Measurements from ENCODE around the gene CCDC74B.
"Not testable (repeated sequence)": the region's sequence is repeated elsewhere in the genome, so short reads cannot be mapped to it uniquely, and the experiment has no call there.

The CCDC74B gene

DNA sequence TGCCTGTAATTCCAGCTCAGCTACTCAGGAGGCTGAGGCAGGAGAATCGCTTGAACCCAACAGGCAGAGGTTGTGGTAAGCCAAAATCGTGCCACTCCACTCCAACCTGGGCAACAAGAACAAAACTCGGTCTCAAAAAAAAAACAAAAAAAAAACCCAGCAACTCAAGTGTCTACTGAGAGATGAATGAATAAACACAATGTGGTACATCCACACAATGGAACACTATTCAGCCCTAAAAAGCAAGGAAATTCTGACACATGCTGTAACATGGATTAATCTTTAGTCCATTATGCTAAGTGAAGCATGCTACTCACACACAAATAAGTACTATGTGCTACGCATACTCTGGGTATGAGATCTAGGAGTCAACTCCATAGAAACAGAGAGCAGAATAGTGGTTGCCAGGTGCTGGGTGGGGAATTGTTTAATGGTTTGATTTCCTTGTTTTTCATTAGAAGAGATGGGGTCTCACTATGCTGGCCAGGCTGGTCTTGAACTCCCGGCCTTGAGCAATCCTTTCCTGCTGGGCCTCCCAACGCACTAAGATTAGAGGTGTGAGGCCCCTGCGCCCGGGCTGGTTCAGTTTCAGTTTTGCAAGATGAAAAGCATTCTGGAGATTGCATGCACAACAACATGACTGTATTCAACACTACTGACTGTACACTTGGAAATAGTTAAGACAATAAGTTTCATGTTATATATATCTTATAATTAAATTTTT is 20.5 kb upstream of the CCDC74B start:
- DNase-seq = no peak

DNA sequence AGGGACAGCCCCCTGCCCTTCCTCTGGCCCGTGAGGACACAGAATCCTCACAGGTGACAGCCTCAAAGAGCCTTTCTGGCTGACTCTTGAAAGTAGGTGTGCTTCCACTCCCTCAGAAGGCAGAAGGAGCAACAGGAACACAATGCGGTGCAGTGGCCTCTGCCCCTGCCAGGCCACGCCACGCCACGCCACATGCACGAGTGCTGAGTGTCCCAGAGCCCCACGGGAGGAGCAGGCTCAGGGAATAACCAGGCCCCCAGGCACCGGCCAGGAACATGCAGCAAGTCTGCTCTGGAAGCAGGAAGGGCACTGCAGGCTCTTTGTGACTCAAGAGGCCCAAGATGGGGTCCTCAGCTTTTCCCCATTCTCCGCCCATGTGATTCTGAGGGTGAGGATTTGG is 18.1 kb upstream of the CCDC74B start:
- no peak for DNase-seq

DNA sequence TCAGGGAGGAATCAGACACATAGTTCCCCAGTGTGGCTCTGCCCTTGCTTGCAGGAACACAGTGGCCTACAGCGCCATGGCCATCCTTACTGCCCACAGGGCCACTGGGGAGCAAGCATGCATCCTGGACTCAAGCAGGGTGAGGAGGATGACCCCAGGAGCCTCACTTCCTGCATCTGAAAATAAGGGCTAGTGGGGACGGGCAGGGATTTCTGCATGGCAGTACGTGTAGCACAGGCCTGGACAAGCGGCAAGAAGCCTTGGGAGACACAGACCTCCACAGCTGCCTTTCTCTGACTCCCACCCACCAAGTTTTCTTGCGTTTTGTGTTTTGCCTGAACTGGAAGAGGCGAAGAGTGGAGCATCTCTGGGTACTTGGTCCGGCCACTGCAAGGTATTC is 17.6 kb upstream of the CCDC74B start:
- not testable (repeated sequence) for DNase-seq

DNA sequence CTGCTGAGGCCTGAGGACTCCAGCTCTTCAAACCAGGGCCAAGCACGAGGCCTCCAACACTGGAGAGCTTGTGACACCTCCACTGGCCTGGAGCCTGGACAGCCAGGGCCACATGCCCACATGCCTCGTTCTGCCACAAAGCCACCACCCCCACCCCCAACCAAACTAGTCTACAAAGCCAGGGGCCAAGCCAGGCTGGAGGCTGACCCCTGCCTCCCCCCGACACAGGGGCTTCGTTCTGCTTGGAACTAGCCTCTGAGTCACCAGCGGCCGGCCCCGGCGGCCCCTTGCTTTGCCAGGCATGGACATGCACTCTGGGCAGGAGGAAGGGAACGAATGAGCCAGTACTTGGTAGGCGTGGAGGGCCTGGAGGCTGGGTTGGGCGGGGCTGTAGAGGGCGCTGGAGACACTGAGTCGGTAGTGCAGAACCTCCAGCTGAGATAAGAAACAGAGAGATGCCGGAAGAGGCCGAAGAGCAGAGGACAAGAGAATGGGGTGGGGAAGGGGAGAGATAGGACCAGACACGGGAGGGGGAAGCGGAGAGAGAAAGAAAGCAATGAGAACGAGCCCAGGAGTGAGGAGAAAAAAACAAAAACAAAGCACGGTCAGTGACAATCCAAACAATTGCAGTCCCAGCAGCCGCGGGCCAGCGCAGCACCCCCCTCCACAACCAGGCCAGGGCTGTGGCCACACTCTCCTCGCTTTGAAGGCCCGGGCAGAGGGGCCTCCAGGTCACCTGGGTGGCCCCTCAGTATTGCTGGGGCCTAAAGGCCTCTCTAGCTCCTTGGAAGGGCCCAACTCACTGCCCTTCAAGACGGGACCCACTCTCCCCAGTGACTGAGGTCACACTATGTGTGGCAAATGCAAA is 16.2 kb upstream of the CCDC74B start:
- DNase-seq = not testable (repeated sequence)

DNA sequence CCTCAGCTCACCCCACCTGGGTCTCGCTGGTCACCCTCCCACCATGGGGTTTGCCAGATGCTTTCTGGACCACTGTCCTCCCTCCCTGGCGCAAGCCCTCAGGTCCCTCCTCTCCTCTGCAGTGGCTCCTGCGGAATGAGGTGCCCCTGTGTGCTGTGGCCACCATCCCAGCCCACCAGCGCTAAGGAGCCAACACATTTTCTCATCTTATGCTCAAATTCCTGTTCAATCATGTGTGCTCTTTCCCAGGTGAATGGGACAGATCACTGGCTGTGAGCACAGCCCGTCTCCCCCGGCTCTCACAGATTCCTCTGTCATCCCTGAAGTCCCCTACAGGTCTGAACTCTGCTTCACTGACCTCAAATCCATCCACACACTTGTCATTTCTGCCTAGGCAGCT is 15.2 kb upstream of the CCDC74B start:
- no peak for DNase-seq

DNA sequence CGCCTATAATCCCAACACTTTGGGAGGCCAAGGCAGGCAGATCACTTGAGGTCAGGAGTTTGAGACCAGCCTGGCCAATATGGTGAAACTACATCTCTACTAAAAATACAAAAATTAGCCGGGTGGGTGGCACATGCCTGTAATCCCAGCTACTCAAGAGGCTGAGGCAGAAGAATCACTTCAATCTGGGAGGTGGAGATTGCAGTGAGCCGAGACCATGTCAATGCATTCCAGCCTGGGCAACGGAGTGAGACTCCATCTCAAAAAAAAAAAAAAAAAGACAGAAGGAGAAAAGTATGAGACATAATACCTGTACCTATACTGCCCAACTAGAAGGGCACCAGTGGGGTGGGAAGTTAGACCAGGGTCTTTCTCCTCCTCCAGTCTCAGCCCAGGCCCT is 14.5 kb upstream of the CCDC74B start:
- not testable (repeated sequence) for DNase-seq

DNA sequence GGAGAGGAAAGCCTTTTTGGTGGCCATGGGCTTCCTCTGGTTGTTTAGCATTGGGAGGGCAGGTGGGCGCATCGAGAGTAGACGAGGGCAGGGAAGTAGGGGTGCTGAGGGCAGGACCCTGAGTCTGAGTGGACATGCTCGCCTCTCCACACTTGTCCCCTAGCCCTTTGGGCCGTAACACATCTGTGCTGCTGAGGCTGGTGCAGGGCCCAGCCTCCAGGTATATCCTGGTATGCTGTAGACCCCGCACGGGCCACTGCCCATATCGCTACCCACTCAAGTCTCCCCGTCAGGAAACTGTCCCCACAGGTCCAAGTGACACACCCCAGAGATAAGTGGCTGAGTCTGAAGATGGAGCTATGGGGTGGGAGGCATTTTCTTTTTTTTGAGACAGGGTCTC is 13.7 kb upstream of the CCDC74B start:
- no peak for DNase-seq

DNA sequence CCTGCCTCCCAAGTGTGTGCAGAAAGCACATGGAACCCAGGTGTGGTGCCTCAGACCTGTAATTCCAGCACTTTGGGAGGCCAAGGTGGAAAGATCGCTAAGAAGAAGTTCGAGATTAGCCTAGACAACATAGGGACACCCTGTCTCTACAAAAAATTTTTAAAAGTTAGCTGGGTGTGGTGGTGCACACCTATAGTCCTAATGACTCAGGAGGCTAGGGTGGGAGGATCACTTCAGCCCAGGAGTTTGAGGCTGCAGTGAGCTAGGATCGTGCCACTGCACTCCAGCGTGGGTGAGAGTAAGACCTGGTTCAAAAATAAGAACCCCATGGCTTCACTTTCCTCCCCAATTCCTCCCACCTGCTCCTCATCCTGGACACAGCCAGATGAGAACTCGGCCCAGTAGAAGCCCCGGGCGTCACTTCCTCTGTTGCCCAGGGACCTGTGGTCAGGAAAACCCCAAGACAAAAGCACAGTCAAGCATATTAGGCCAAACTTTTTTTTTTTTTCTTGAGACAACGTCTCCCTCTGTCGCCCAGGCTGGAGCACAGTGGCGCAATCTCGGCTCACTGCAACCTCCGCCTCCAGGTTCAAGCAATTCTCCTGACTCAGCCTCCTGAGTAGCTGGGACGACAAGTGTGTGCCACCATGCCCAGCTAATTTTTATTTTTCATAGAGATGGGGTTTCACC is 13.1 kb upstream of the CCDC74B start:
- not testable (repeated sequence) for DNase-seq

DNA sequence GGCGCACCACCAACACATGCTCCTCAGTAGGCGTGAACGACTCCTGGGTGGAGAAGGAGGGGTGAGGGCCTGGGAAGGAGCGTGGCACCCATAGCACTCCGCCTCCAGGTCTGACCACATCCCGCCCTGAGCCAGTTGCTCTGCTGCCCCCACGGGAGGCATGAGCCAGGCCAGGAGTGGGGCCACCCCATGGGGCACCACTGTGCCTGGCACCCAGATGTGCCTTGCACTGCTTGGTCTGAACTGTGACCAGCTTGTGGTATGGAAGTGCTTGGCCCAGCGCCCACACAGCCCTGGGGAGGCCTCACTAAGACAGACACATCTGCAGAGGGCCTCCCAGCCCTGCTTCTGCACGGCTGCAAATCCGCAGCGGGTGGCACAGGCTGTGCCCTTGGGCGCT is 12.4 kb upstream of the CCDC74B start:
- not testable (repeated sequence) for DNase-seq

DNA sequence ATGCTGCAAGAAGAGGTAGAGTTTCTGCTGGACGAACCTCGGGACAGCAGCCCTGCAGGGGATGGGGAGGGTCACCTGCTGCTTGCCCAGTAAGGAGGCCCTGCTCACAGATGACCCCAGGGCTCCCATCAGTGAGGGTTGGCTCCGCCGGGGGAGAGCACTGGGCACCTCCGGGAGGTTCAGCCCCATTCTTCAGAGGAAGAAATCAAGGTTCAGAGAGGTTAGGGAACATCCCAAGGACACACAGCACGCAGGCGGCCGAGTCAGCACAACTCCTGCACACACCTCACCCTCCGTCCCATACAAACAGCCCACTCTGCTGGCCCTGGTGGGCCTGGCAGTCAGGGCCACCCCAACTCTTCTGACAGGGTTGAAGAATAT is 11.7 kb upstream of the CCDC74B start:
- DNase-seq = no peak

DNA sequence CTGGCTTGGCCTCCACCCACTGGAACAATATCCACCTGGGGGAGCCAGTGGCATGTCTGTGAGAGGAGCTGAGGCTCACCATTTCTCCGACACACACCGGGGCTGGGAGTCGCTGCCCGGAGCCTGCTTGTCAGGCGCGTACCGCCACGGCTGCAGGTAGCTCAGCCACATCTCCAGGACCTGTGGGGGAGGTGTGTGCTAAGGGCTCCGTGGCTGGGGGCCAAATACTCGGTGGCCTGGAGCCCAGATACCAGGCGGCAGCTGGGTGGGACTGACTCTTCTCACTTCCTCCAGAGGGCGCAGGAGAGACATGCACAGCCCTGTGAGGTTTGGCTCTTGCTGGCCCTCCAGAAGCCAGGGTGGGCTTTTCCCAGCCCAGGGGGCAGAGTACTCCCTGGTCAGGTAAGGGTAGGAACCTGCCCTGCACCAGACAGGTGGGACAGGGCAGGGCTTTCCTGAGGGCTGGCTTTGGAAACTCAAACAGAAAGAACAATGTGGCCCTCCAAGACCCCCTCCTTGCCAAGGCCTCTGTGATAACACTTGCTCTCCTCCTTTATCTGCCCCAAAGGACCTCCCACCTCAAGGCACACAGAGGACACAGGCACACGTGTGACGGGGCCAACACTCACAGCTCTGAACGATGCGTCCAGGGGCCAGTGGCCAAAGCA is 11.2 kb upstream of the CCDC74B start:
- DNase-seq = not testable (repeated sequence)

DNA sequence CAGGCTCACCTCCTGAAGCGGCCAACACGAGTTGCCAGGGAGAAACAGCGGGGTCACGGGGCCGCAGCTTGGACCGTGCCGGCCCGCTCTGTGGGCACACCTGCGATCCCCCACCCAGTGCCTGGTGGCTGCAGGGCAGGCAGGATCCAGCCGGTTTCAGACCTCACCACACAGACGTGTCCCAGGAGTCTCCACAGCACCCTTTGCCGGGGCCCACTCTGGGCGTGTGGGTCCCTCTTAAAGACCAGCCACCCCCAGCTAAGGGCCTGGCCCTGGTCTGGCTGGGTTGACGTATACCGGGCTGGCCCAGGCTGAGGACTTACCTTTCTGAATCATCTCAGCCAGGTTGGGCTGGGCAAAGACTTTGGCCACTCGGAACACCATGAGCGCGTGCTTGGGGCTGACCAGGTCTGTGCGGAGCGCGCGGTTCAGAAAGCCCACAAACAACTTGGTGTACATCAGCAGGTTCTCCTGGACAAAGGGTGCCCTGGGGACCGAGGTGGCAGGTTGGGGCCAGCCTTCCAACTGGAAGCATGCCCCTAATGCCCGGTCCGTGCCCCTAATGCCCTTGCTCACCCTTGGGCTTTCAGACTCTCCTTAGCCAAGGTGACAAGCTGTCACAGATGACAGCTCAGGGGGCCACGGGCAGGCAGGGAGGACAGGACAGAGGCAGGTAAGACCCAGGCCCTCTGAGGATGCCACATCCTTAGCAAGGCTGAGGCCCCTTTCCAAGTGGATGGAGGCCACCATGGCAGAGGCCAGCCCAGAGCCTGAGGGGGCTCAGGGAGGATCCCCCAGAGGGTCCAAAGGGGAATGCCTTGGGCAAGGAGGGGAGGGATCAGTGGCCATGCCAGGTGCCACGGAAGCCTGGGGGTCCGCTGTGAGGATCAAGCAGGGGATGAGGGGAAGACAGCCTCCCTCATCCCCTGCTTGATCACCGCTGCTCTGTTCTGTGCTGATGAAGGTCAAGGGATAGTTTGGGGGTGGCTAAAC is 10.2 kb upstream of the CCDC74B start:
- no peak for DNase-seq

DNA sequence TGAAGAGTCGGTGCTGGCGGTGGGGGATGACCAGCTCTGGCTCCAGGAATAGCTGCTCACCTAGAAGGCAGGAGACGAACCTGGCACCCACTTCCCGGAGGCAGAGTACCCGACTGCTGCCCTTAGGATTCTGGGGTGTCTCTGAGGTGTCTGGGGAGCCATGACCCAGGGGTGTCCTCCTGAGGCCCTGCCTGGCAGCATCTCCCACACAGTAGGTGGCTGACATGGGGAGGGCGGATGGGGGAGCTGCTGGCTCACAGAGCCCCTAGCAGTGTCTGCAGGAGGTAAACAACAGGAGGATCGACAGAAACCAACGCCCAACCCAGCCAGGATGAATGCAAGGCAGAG is 9.5 kb upstream of the CCDC74B start:
- DNase-seq = not testable (repeated sequence)

DNA sequence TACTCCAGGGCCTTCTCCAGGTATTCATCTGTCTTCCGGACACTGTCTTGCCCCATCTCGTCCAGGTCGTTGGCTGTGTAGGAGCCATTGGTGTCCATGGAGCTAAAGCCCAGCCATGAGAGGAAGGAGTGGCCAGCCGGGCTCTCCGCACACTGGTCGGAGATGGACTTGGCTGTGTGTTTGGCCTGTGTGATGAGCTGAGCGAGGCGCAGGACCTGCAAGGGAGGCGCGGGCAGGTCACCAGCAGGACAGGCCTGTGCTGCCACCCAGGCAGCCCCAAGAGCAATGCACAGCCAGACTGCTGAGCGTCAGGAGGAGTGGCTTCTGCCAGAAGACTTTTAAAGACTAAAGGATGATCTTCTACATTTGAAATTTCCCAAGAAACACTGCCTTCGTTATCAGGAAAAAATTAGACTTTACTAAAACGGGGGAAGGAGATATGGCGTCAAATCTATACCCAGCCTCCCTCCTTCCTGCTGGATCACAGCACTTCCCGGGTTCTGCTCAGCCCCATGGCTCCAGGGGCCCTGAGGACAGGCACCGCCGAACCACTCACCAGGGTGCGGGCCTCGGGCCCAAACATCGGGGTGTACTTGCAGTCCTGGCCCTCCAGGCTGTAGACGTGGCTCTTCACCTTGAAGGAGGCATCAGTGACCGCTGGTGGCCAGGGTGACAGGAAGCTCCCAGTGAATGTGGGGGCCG is 9.0 kb upstream of the CCDC74B start:
- not testable (repeated sequence) for DNase-seq

DNA sequence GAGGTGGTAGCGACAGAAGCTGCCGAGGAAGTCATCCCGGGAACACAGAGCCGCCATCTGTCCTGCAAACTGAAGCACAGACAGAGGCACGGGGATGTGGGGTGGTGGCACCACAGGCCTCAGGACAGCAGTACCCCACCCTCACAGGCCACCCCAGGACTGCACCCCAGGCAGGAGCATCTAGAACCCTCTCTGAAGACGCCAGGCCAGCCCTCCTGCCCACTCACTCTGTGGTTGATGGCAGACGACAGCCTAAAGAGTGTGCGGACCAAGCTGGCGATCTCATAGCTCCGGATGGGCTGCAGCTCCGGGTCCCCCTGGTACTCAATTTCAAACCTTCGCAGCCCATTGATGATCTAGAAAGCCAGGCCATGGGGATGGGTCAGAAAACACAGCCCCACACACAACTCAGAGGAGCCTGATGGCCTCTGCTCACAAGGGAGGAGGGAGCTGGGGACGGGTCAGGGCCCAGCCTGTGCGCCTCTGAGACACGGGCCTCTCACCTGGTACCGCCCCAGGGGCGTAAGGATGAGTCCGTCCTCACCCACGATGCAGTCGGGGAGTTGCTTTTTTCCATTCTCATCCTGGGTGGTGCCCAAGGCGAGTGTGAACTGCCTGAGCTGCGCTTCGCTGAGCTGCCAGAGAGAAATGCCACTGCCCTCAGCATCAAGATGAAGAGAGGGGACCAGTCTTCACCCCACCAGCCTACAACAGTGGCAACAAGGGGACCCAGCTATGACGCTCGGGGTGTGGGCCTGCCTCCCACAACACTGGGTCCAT is 8.1 kb upstream of the CCDC74B start:
- no peak for DNase-seq

DNA sequence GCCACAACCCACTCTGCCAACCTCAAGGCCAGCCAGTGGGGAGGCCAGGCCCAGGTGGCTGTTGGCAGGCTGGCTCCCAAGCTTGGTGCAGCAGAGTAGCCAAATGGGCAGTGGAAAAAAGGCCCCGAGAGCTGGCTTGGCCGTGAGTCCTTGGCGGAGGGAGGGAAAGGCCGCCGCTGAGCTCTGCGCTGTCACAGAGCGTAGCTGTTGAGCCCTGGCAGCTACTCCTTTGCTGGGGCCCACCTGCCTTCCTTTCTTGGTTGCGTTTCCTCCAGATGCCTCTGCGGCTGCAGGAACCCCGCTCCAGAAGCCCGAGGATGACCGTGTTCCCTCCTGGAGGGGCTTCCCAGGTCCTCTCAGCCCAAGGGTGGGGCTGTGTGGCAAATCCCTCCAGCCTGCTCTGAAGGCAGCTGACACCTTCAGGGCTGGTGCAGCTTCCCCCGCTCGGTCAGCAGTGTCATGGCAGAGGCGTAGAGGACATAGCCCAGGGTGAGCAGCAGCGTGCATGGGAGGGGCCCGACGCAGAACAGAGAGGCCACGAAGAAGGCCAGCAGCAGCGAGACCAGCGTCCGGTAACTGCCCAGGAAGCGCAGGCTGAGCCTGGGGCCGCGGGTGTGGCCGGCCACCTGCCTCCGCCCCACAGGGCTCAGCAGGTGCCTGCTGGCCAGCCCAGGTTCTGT is 7.4 kb upstream of the CCDC74B start:
- DNase-seq = not testable (repeated sequence)

DNA sequence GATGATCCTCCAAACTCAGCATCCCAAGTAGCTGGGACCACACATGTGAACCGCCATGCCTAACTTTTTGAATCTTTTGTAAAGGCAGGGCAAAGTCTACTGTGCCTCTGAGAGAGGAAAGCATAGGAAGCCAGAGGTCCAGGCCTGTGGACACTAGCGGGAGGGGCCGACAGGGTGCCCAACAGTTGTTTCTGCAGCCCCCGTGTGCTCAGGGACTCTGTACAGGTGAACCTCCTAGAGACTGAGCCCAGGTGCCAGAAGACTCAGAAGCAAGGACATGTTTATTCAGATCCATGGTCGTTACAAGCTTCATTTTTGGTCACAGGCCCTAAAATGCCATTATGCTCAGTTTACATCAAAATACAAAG is 6.2 kb upstream of the CCDC74B start:
- not testable (repeated sequence) for DNase-seq

DNA sequence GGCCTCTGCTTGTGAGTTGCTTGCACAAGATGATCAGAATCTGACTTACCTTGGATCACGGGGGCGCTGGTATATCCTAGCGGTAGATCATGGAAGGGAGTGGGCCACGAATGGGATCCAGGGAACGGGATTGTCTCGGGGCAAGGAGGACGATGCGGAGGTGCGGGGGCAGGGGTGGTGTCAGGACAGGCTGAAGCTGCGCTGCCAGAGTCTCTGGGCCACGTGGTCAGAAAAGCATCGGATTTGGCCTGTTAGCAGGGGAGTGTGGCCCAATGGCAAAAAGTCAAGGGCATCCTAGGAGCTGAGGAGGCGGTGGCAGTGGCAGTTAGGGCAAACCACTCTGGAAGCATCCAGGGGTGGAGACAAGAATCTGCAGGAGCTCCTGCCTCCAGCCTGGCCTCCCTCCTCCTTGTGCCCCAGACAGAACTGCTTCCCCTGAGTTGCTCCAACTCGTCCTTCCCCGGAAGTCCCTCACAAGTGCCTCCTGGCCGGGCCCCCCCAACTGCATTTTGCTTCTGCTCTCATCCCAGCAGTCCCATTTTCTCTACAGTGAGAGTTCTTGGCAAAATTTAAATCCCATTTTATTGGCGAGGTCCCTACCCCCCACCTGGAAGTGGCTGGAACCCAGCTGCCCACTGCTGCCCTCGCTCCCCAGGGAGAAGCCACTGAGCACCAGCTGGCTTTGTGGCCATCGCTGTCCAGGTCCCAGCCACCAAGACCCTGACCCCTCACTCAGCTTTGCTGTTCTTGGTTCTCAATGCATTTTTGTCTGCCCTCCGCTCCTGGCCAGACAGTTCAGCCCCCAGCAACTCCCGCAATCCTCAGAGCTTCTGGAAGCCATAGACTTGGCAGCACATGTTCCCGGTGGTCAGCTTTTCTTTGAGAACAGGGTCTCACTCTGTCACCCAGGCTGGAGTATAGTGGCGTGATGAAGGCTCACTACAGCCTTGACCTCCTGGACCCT is 5.6 kb upstream of the CCDC74B start:
- DNase-seq = no peak

DNA sequence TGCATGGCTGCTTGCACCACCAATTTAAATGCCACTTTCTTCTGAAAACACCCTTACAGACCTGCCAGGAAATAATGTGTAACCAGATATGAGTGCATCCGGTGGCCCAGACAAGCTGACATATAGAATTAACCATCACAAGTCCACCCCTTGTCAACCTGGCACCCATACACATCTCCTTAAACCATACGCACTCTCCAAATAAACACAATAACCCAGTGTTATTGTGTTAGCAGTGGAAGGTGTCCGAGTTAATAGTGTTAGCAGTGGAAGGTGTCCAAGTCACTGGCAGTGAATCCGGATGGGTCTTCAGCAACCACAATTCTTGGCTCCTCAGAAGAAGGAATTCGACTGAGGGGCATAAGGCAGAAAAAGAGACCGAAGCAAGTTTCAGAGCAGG is 3.6 kb upstream of the CCDC74B start:
- not testable (repeated sequence) for DNase-seq

Measured in 8988T (cell line).